HEK293 (cell line): ENCODE data around the gene HGFAC.

ENCODE experiments used
- HOXA7 ChIP-seq: sonication (generic); formaldehyde crosslinking; IDR thresholded peaks from 2 replicates; pipeline ENCODE4 v1.8.1; 2022; ENCODE audit warnings: missing genetic modification reagents, borderline replicate concordance
- MEIS1 ChIP-seq: sonication (generic); formaldehyde crosslinking; IDR thresholded peaks from 2 replicates; pipeline ENCODE4 v1.8.1; 2022; ENCODE audit warnings: missing genetic modification reagents, mild to moderate bottlenecking, borderline replicate concordance
- SP2 ChIP-seq: fragments of 450-650 bp; formaldehyde crosslinking; IDR thresholded peaks from 2 replicates; pipeline ENCODE4 v1.5.1; 2016; ENCODE audit warnings: missing biosample characterization, missing genetic modification characterization
- YY1 ChIP-seq: fragments of 450-650 bp; formaldehyde crosslinking; IDR thresholded peaks from 2 replicates; pipeline ENCODE4 v1.5.1; 2018; ENCODE audit warnings: missing biosample characterization, missing genetic modification characterization
- ZBTB21 ChIP-seq: fragments of 450-650 bp; formaldehyde crosslinking; IDR thresholded peaks from 2 replicates; pipeline ENCODE4 v1.5.1; 2017; ENCODE audit warnings: missing biosample characterization, missing genetic modification characterization
- ZNF175 ChIP-seq: fragments of 450-650 bp; formaldehyde crosslinking; IDR thresholded peaks from 2 replicates; pipeline ENCODE4 v1.5.1; 2016; ENCODE audit warnings: missing biosample characterization, missing genetic modification characterization
- ZNF24 ChIP-seq: fragments of 450-650 bp; formaldehyde crosslinking; IDR thresholded peaks from 2 replicates; pipeline ENCODE4 v1.5.1; 2016; ENCODE audit warnings: missing biosample characterization, missing genetic modification characterization
- ZNF830 ChIP-seq: fragments of 450-650 bp; IDR thresholded peaks from 2 replicates; pipeline ENCODE4 v1.5.0; 2018; ENCODE audit warnings: missing biosample characterization, missing genetic modification characterization, low read depth, mild to moderate bottlenecking, moderate library complexity
- TF ChIP-seq, protein P1 (sequence below): fragments of 450-650 bp; formaldehyde crosslinking; IDR thresholded peaks from 2 replicates; pipeline ENCODE4 v1.5.1; 2016; ENCODE audit warnings: missing biosample characterization, missing genetic modification characterization
- TF ChIP-seq, protein P2 (sequence below): fragments of 450-650 bp; formaldehyde crosslinking; IDR thresholded peaks from 2 replicates; pipeline ENCODE4 v1.5.1; 2016; ENCODE audit warnings: missing biosample characterization, missing genetic modification characterization
- TF ChIP-seq, protein P3 (sequence below): fragments of 450-650 bp; formaldehyde crosslinking; IDR thresholded peaks from 2 replicates; pipeline ENCODE4 v1.5.1; 2016; ENCODE audit warnings: missing biosample characterization, missing genetic modification characterization
- TF ChIP-seq, protein P4 (sequence below): fragments of 450-650 bp; formaldehyde crosslinking; IDR thresholded peaks from 2 replicates; pipeline ENCODE4 v1.5.1; 2017; ENCODE audit warnings: missing biosample characterization, missing genetic modification characterization
- TF ChIP-seq, protein P5 (sequence below): fragments of 450-650 bp; formaldehyde crosslinking; conservative IDR thresholded peaks from 2 replicates; pipeline ENCODE4 v1.5.1; 2016; ENCODE audit warnings: low read depth, missing biosample characterization, missing genetic modification characterization

DNA sequence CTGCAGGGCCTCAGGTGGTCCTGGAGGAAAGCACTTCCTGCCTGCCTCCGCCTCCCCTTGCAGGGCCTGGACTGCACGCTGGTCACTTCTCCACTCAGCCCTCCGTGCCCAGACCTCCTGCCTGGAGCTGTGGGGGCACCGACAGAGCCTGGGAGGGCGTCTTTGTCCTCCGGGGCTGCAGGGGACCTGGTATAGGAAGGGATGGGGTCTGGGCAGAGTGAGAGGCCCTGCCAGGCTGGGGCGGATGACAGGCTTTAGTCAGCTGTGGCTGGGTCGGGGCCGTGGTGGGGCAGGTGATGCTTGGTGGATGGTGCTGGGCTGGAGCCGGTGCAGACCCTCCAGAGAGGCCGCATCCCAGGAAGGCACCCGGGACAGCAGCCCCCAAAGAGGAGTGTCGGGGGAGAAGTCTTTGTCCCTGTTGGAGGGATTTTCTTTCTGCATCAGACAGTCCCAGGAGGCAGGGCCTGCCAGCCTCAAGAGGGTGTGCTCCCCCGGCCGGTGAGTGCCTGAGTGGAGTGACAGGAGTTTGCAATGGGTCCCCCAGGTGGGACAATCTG, 22.7 kb downstream of the HGFAC start:
- TF ChIP-seq ZNF175 (no peak), YY1 (tag by site-specific recombination) (no peak), MEIS1 (CRISPR knock-in tag) (no peak), ZNF830 (no peak), ZNF24 (tag by site-specific recombination) (no peak), HOXA7 (CRISPR knock-in tag) (no peak), ZBTB21 (tag by site-specific recombination) (no peak), SP2 (tag by site-specific recombination) (no peak)
- TF ChIP-seq, protein P1, sequence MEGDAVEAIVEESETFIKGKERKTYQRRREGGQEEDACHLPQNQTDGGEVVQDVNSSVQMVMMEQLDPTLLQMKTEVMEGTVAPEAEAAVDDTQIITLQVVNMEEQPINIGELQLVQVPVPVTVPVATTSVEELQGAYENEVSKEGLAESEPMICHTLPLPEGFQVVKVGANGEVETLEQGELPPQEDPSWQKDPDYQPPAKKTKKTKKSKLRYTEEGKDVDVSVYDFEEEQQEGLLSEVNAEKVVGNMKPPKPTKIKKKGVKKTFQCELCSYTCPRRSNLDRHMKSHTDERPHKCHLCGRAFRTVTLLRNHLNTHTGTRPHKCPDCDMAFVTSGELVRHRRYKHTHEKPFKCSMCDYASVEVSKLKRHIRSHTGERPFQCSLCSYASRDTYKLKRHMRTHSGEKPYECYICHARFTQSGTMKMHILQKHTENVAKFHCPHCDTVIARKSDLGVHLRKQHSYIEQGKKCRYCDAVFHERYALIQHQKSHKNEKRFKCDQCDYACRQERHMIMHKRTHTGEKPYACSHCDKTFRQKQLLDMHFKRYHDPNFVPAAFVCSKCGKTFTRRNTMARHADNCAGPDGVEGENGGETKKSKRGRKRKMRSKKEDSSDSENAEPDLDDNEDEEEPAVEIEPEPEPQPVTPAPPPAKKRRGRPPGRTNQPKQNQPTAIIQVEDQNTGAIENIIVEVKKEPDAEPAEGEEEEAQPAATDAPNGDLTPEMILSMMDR (tag by site-specific recombination), result no peak
- TF ChIP-seq, protein P2, sequence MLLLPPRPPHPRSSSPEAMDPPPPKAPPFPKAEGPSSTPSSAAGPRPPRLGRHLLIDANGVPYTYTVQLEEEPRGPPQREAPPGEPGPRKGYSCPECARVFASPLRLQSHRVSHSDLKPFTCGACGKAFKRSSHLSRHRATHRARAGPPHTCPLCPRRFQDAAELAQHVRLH, result no peak
- TF ChIP-seq, protein P3, sequence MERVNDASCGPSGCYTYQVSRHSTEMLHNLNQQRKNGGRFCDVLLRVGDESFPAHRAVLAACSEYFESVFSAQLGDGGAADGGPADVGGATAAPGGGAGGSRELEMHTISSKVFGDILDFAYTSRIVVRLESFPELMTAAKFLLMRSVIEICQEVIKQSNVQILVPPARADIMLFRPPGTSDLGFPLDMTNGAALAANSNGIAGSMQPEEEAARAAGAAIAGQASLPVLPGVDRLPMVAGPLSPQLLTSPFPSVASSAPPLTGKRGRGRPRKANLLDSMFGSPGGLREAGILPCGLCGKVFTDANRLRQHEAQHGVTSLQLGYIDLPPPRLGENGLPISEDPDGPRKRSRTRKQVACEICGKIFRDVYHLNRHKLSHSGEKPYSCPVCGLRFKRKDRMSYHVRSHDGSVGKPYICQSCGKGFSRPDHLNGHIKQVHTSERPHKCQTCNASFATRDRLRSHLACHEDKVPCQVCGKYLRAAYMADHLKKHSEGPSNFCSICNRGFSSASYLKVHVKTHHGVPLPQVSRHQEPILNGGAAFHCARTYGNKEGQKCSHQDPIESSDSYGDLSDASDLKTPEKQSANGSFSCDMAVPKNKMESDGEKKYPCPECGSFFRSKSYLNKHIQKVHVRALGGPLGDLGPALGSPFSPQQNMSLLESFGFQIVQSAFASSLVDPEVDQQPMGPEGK (tag by site-specific recombination), result no peak
- TF ChIP-seq, protein P4, sequence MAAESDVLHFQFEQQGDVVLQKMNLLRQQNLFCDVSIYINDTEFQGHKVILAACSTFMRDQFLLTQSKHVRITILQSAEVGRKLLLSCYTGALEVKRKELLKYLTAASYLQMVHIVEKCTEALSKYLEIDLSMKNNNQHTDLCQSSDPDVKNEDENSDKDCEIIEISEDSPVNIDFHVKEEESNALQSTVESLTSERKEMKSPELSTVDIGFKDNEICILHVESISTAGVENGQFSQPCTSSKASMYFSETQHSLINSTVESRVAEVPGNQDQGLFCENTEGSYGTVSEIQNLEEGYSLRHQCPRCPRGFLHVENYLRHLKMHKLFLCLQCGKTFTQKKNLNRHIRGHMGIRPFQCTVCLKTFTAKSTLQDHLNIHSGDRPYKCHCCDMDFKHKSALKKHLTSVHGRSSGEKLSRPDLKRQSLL (tag by site-specific recombination), result no peak
- TF ChIP-seq, protein P5, sequence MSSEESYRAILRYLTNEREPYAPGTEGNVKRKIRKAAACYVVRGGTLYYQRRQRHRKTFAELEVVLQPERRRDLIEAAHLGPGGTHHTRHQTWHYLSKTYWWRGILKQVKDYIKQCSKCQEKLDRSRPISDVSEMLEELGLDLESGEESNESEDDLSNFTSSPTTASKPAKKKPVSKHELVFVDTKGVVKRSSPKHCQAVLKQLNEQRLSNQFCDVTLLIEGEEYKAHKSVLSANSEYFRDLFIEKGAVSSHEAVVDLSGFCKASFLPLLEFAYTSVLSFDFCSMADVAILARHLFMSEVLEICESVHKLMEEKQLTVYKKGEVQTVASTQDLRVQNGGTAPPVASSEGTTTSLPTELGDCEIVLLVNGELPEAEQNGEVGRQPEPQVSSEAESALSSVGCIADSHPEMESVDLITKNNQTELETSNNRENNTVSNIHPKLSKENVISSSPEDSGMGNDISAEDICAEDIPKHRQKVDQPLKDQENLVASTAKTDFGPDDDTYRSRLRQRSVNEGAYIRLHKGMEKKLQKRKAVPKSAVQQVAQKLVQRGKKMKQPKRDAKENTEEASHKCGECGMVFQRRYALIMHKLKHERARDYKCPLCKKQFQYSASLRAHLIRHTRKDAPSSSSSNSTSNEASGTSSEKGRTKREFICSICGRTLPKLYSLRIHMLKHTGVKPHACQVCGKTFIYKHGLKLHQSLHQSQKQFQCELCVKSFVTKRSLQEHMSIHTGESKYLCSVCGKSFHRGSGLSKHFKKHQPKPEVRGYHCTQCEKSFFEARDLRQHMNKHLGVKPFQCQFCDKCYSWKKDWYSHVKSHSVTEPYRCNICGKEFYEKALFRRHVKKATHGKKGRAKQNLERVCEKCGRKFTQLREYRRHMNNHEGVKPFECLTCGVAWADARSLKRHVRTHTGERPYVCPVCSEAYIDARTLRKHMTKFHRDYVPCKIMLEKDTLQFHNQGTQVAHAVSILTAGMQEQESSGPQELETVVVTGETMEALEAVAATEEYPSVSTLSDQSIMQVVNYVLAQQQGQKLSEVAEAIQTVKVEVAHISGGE (tag by site-specific recombination), result no peak
